Measurements from ENCODE around the gene OSM.
A peak's percentile ranks its signal among the peaks of the same experiment; 100 is the strongest.

Gene OSM

DNA sequence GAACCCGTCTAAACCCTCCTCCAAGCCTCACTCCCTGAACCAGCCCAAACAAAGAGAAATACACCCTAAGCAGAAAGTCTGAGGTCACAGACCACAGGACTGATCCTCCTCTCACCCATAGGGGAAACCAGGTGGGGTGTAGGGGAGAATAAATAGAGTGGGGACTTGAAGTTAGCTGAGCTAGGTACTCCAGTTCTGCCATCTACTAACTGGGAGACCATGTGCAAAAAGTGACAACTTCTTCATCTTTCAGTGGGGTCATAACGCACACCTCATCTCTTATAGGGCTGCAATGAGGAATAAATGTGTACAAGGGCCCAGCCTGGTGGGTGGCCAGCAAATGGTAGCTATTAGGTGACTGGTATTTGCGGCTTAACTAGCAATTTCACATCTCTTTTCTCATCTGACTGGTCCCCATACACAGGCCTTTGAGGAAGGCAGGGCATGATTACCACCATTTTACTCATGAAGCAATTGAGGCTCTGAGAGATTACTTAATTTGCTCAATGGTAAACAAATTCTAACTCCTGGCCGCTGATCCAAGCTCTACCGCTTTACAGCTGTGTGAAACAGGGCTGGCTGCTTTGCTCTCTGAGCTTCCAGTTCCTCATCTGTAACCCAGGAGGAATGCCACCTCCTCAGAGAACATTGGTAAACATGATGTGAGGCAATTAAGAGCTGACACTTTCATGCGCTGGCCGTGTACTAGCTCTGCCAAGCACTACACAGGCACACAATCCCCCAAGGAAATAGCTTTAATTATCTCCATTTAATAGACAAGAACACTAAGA, 43.5 kb upstream of the OSM start:
- H3K27ac ChIP-seq: peak overlapping the region; percentile 85
- no peak for TF ChIP-seq CTCF (conservative IDR thresholded peaks at IDR 0.05)

- H3K27ac ChIP-seq: peak overlapping the region; percentile 85
These were observed 42.0 kb upstream of the OSM start for GRCh38 chr22:30308518-30309230.

DNA sequence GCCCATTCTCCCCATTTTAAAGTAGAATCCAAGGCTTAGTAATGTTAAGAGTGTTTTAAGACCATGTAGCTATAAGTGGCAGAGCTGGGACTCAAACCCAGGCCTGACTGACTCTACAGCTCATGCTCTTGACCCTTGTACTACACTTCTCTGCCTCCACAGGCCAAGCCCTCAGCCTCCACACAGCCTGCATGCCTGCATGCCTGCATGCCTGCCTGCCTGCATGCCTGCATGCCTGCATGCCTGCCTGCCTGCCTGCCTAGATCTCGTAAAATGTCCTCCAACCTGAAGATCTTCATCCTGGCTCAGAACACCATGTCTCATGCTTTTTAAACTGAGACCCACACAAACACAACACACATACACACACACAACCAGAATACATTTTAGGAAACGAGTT, 41.4 kb upstream of the OSM start:
- no peak for TF ChIP-seq CTCF (conservative IDR thresholded peaks at IDR 0.05)
- peak overlapping the region; percentile 85 for H3K27ac ChIP-seq

More at GRCh38 chr22:30308518-30309230, 42.0 kb upstream of the OSM start:
- TF ChIP-seq CTCF (conservative IDR thresholded peaks at IDR 0.05): no peak

- H3K27ac ChIP-seq: peak overlapping the region; percentile 85
- no peak for TF ChIP-seq CTCF (conservative IDR thresholded peaks at IDR 0.05)
These were observed 40.5 kb upstream of the OSM start for GRCh38 chr22:30307041-30307574.

GRCh38 chr22:30306627-30307011, 40.0 kb upstream of the OSM start:
- peak overlapping the region; percentile 85 for H3K27ac ChIP-seq
- TF ChIP-seq CTCF (conservative IDR thresholded peaks at IDR 0.05): no peak

DNA sequence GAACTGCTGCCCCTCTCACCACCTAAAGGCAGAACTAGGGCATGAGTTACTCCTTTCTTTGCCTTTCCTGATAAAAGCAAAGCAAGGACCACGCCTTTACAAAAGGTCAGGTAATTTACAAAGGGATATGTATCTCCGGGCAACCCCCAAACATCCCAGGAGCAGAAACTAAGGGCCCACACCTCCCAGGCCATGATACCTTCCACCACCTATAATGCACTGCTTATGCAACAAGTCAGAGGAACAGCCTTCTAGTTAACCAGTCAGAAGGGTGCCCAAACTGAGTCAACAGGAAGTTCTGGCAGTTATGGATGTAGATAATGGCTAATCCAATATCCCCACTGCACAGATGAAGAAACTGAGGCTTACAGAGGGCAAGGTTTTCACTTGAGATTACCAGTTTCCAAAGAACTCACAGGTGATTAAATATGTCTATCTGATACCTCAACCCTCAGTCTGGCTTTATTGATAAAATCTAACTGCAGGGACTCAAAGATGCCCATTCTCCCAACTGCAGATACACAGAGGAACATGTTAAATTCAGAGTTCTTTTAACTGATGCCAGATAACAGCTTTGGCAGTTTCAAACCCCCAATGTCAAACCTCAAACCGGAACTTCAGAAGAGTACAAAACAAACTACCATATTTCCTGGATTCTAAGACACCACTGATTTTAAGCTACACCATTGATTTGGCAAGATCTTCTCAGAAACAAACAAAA, 39.4 kb upstream of the OSM start:
- no peak for TF ChIP-seq CTCF (conservative IDR thresholded peaks at IDR 0.05)
- peak overlapping the region; percentile 85 for H3K27ac ChIP-seq

DNA sequence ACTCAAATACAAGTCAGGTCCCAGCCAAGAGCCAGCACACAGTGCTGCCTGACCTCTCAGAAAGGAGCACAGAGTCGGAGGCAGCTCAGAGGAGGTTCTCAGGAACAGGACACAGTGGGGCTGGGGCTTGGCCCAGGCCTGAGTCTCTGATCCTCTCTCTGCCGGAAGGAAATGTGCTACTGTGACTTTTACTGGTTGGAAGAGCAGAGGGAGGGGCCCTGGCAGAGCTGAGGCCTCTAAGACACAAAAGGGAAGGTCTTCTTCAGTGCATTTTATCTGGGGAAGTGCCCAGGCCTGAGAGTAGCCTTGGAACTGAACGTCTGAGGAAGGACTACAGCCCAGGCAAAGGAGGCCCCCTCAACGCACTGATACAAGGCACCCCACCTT, 38.9 kb upstream of the OSM start:
- TF ChIP-seq CTCF (conservative IDR thresholded peaks at IDR 0.05): no peak
- H3K27ac ChIP-seq: peak overlapping the region; percentile 85

All from VCaP (cell line).